Colonic mucosa (tissue), 4 donors: ENCODE measurements around the gene FDX1. TPM values are rescaled to one million over a fixed set of nuclear protein-coding genes. Genes with fewer than 3 reads are reported as not detected.

ENCODE experiments used
- DNase-seq: peaks from one replicate; pipeline ENCODE4 v3.0.0-alpha.2; 2020
- H3K27ac ChIP-seq: fragments of 200-600 bp; one replicate; pipeline ENCODE4 v1.8.0; 2021
- H3K27me3 ChIP-seq: fragments of 200-600 bp; one replicate; pipeline ENCODE4 v1.8.0; 2021
- H3K36me3 ChIP-seq: fragments of 200-600 bp; one replicate; pipeline ENCODE4 v1.8.0; 2021
- H3K4me1 ChIP-seq: fragments of 200-600 bp; one replicate; pipeline ENCODE4 v1.8.0; 2021; ENCODE audit warnings: mild to moderate bottlenecking
- H3K4me3 ChIP-seq: fragments of 200-600 bp; one replicate; pipeline ENCODE4 v1.8.0; 2021
- H3K9ac ChIP-seq, 2 donors: one replicate each; pipeline ENCODE4 v1.7.0; 2013; ENCODE audit warnings: control low read depth in 2 of 2, low read depth in 2 of 2, low read length in 2 of 2
- H3K9me3 ChIP-seq: fragments of 200-600 bp; one replicate; pipeline ENCODE4 v1.8.0; 2021
- CTCF ChIP-seq: fragments of 200-600 bp; IDR thresholded peaks from one replicate; pipeline ENCODE4 v1.8.0; 2022; ENCODE audit warnings: antibody characterized with exemption, mild to moderate bottlenecking
- intact Hi-C: fragments of 100-400 bp; cut with DNase I; formaldehyde crosslinking; loops from one replicate; pipeline ENCODE4 v1.14.1; 2022
- total RNA-seq, 2 donors: library from RNA; stranded (reverse); fragmentation: NEBNext Ultra II Directional in 1 of 2; extraction: Animal tissue kit (Norgen Biotek cat#: 25700) in 1 of 2; gene quantifications; one replicate each; pipeline ENCODE4 v1.2.1, GENCODE V29; 2021
- donor health status: healthy.
- donor health status: DM: no; HTN: no; CAD: no.
- donor health status: DM: no; HTN: no; CAD: no.

The FDX1 gene
- total RNA-seq, 2 donors from 2014 or later = 19.0 to 23.7 TPM

GRCh38 chr11:110430267-110431050 lies 711 bp downstream of the FDX1 start:
- Histone ChIP-seq H3K27ac (peak overlapping the region; percentile 89), H3K9me3 (no peaks in the 10 kb centered on the region), H3K9ac (peak overlapping the region; percentile 97 to 98), H3K36me3 (no peaks in the 10 kb centered on the region), H3K27me3 (no peaks in the 10 kb centered on the region), H3K4me3 (peak overlapping the region; percentile 82), H3K4me1 (peaks cover 7% of the 10 kb centered on the region)
- TF ChIP-seq CTCF = no peak
- intact Hi-C loops = loop anchor here (5.0 to 10.0 kb wide), 2 partner anchors 53 to 486 kb away; no protein-coding TSS in a partner anchor
- peak; percentile 75 for DNase-seq

DNA sequence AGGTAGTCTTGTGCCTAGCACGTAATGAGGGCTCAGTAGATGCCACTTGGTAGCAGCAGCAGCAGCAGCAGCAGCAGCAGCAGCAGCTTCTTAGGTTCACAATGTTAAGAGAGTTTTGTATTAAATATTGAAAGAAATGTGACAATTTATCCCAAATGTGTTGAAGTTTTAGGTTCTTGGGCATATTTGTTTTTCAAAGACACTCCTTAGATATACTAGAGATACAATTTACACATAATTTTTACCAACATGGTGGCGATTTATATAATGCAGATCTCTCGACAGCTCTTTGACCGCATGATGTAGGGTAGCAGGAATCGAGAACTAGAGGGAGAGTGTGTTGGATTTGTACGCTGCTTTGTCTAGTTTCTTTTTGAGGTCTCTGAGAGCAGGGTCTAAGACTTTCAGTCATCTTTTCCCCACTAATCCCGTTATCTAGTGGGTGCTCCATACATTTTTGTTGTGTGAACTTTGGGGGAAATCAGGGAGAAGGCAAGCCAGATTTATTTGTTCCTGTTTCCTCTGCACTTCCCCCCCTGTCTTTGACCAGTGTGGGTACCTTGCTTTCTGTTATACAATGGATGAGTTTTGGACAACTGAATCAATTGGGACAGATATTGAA lies 1.4 kb downstream of the FDX1 start:
- Histone ChIP-seq H3K4me3 (peak overlapping the region; percentile 82), H3K27ac (peak overlapping the region; percentile 89), H3K27me3 (no peaks in the 10 kb centered on the region), H3K9me3 (no peaks in the 10 kb centered on the region), H3K9ac (peak overlapping the region; percentile 97 to 98), H3K36me3 (no peaks in the 10 kb centered on the region), H3K4me1 (peaks cover 7% of the 10 kb centered on the region)
- TF ChIP-seq CTCF = no peak
- intact Hi-C loops = loop anchor here (5.0 to 10.0 kb wide), 2 partner anchors 54 to 486 kb away; no protein-coding TSS in a partner anchor
- no peak for DNase-seq

DNA sequence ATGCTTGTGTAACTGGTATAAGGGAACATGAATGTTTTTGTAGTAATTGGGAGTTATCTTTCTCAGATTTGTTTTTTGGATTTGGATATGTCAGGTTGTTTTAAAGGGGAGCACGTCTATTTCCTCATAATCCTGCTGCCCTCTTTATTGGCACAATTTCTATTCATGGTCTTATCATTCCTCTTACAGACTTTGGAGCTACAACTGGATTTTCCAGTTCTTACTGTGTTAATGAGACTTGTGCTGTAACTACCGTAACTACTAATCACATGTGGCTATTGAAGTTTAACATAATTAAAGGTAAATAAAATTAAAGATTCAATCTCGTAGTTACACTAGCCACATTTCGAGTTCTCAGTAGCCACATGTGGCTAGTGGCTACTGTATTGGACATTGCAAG lies 1.9 kb downstream of the FDX1 start:
- H3K36me3 ChIP-seq = no peaks in the 10 kb centered on the region
- H3K4me3 ChIP-seq = peak overlapping the region; percentile 82
- H3K4me1 ChIP-seq = peaks cover 7% of the 10 kb centered on the region
- DNase-seq = no peak
- no peak for TF ChIP-seq CTCF
- intact Hi-C loops = loop anchor here (2.0 to 10.0 kb wide), 3 partner anchors 54 to 487 kb away; no protein-coding TSS in a partner anchor
- H3K9ac ChIP-seq = peak overlapping the region in 1 of 2 donors; percentile 97
- no peaks in the 10 kb centered on the region for H3K27me3 ChIP-seq
- no peaks in the 10 kb centered on the region for H3K9me3 ChIP-seq
- H3K27ac ChIP-seq = no peak overlapping the region

DNA sequence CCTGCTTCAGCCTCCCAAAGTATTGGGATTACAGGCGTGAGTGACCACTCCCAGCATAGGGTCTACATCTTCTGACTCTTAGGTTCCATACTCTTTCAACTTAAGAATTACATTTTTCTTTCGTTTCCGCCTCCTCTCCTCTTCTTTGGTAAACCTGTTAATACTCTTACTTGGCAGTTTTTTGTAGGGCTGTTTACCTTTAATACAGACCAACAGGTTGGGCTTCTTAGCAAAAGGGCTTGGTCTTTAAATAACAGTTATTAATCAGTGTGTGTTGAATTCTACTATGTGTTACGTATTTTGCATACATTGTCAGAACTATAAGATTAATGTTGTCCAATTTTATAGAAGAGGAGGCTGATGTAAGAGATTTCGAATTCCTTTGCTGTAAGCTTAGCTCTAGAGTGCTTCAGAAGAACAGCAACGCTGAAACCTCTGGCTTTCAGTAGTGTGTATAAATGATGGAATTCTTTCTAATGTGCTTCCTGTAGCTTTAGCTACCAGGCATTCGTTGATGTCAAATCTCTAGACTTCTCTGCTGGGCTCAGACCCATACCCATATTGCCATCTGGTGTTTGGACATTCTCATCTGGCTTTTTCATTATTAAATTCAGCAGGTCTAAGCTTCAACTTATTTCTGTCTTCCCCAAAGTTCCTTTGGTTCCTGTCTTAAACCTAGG lies 3.1 kb downstream of the FDX1 start:
- no peak for DNase-seq
- no peaks in the 10 kb centered on the region for H3K36me3 ChIP-seq
- no peaks in the 10 kb centered on the region for H3K9me3 ChIP-seq
- no peaks in the 10 kb centered on the region for H3K27me3 ChIP-seq
- no peak overlapping the region for H3K4me3 ChIP-seq
- intact Hi-C loops = loop anchor here (2.0 to 10.0 kb wide), 3 partner anchors 56 to 488 kb away; no protein-coding TSS in a partner anchor
- no peak overlapping the region for H3K9ac ChIP-seq
- no peak overlapping the region for H3K27ac ChIP-seq
- TF ChIP-seq CTCF = no peak
- H3K4me1 ChIP-seq = peaks cover 7% of the 10 kb centered on the region
